ENCODE measurements around the gene MEG3.

The MEG3 gene

DNA sequence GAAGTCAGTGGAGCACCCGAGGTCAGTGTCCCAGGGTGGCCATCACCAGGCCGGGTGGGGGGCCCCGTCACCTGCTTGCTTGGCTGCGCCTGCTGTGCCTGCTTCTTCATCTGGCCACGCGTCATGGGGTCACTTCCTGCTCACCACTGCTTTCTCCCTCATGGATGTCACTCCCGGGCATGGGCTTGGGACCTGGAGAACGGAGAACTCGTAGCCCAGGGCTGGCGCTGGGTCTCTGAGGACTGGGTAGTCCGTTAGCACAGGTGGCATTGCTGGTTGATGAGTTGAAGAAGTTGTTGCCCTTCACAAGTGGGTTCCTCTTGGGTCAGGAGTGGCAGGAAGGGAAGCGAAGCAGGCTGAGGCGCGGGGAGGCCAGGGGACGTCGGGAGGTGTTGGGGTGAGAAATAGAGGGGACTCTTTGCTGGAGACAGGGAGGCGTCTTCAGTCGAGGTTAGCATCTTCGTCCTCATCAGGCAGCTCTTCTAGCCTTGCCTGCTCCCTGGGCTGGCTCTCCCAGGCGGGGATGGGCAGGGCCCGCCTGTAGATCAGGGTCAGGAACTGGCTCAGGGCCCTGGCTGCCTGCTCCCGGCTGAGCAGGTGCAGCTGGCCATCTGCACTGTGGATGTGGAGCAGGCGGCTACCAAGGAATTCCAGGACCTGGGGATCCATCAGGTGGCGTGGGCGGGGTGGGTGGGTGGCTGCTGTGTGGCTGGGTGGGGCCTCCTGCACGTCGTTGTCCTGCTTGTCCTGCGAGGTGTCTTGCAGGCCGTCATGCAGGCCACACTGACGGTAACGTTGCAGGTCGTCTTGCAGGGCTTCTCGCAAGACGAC is 54.6 kb downstream of the MEG3 start:
- no peaks in the 10 kb centered on the region for H3K4me1 ChIP-seq (ENCODE audit: control insufficient read depth, insufficient read depth, low read length)
- no peak overlapping the region for H3K9ac ChIP-seq (ENCODE audit: low read length)
- no peak overlapping the region for H3K4me3 ChIP-seq (ENCODE audit: low read length)
- no peaks in the 10 kb centered on the region for H3K9me3 ChIP-seq (ENCODE audit: control insufficient read depth, low read length)
- H3K27me3 ChIP-seq (ENCODE audit: control insufficient read depth, insufficient read depth, low read length): no peaks in the 10 kb centered on the region
- H3K36me3 ChIP-seq (ENCODE audit: control insufficient read depth, insufficient read depth, low read length): no peaks in the 10 kb centered on the region

DNA sequence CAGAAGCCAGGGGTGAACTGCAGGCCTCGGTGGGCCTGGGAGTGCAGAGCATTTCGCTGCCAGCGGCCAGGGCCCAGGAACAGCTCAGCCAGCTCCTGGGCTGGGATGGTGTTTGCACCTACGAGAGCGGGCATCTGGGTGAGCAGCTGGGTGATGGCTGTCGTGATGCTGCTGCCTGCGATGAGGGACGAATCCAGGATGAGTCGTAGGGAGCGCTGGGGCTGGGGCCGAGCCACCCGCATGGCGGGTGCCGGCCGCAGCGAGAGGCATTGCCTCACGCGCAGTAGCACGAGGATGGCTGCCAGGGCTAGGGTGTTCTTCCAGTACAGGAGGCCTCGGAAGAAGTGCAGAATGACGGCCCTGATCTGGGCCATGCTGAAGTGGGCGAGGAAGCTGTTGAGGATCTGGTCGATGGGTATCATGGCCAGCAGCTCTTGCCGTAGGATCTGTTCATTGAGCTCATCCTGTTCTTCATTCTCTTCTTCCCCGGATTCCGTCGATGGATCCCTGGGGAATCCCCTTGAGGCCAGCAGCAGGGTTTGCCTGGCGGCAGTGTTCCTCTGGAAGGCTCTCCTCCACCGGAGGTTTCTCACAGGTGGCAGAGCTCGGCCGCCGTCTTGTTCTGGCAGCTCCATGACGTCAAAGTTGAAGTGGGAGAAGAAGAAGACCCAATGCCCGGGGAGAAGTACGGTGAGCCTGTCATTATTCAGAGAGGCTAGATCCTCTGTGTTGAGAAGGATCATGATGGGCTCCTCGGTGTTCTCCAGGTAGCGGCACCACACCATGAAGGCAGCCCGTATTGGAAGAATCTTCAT is 55.5 kb downstream of the MEG3 start:
- H3K4me3 ChIP-seq (ENCODE audit: low read length): no peak overlapping the region
- no peak overlapping the region for H3K9ac ChIP-seq (ENCODE audit: low read length)
- no peaks in the 10 kb centered on the region for H3K9me3 ChIP-seq (ENCODE audit: control insufficient read depth, low read length)
- H3K27me3 ChIP-seq (ENCODE audit: control insufficient read depth, insufficient read depth, low read length): no peaks in the 10 kb centered on the region
- H3K4me1 ChIP-seq (ENCODE audit: control insufficient read depth, insufficient read depth, low read length): no peaks in the 10 kb centered on the region
- no peaks in the 10 kb centered on the region for H3K36me3 ChIP-seq (ENCODE audit: control insufficient read depth, insufficient read depth, low read length)

DNA sequence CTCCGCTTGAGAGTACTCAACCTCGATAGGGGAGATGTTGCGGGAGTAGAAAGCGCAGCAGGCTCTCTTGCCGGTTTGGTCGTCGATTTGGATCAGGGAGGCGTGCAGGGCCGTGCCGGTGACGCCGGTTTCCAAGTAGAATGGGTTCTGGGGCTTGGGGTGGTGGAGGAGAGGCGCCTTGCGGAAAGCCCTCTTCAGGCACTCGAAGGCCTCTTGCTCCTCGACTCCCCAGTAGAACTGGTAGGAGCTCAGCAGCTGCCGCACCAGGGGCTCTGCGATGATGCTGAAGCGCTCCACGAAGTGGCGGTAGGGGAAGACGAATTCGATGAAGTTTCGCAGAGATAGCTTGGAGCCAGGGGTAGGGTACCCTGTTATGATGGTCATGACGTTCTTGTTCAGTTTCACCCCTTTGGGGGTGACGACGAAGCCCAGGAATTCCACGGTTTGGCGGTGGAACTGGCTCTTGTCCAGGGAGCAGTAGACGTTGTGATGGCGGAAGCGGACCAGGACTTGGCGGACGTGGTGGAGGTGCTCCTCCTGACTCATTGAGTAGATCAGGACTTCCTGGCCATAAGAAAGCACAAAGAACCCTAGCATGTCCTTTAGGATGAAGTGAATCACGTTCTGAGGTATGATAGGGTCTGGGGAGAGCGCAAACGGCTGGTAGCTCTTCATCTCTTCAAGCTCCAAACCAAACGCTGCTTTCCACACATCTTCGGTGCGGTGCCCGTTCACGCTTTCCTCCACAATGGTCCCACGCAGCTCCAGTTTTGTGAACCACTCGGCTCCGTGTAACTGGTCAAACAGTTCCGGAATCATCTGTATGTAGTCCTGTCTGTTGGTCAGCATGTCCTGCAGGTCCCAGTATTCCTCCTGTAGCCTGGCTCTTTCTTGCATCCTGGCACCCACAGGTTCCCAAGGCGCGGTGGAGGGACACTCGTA is 56.4 kb downstream of the MEG3 start:
- no peaks in the 10 kb centered on the region for H3K27me3 ChIP-seq (ENCODE audit: control insufficient read depth, insufficient read depth, low read length)
- H3K9me3 ChIP-seq (ENCODE audit: control insufficient read depth, low read length): no peaks in the 10 kb centered on the region
- no peaks in the 10 kb centered on the region for H3K4me1 ChIP-seq (ENCODE audit: control insufficient read depth, insufficient read depth, low read length)
- H3K9ac ChIP-seq (ENCODE audit: low read length): no peak overlapping the region
- H3K36me3 ChIP-seq (ENCODE audit: control insufficient read depth, insufficient read depth, low read length): no peaks in the 10 kb centered on the region
- H3K4me3 ChIP-seq (ENCODE audit: low read length): no peak overlapping the region

DNA sequence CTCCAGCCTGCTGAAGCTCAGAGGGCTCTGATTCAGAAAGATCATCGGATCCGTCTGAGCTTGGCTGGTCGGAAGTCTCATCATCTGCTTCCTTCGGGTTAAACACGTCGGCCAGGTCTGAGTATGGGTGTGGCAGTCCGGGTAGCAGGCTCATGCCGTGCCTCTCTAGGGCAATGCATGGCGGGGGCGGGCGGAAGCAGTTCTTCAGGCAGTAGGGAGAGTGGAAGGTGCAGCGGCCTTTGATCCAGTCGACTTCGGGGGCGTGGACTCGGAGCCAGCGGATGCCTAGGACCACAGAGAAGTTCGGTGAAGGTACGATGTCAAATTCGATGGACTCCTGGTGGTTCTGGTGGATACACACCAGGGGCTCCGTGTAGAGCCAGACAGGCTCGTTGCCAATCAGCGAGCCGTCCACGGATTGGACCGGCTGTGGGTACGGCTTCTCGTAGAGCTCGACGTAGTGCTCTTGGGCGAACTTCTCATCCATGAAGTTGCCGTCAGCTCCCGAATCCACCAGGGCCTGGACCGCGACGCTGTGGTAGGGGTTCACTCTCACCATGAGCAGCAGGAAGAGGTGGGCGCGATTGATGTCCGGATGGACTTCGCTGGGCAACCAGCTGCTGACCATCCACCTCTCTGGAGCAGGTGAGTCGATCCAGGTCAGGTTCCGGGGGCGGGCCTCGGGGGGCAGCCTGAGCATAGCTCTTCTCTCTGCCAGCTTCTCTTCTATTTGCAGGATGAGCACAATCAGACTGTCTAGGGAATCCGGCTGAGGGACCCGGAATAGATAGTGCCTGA is 57.3 kb downstream of the MEG3 start:
- no peaks in the 10 kb centered on the region for H3K4me1 ChIP-seq (ENCODE audit: control insufficient read depth, insufficient read depth, low read length)

DNA sequence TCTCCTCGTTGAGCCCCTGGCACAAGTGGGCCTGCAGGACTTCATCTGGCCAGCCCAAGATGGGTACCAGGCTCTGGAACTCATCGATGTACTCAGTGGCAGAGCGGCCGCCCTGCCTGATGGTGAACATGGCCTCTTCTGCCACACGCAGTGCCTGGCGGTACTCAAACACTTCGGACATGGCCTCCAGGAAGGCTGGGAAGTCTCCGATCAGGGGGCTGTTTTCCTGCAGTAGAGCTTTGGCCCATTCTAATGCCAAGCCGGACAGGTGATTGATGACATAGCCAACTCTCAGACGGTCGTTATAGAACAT is 57.8 kb downstream of the MEG3 start:
- Histone ChIP-seq H3K9ac (ENCODE audit: low read length) (no peak overlapping the region), H3K9me3 (ENCODE audit: control insufficient read depth, low read length) (no peaks in the 10 kb centered on the region), H3K27me3 (ENCODE audit: control insufficient read depth, insufficient read depth, low read length) (peaks cover 3% of the 10 kb centered on the region), H3K4me3 (ENCODE audit: low read length) (no peak overlapping the region), H3K4me1 (ENCODE audit: control insufficient read depth, insufficient read depth, low read length) (no peaks in the 10 kb centered on the region), H3K36me3 (ENCODE audit: control insufficient read depth, insufficient read depth, low read length) (no peaks in the 10 kb centered on the region)

More for the DNA sequence above, 57.3 kb downstream of the MEG3 start:
- Histone ChIP-seq H3K9ac (ENCODE audit: low read length) (no peak overlapping the region), H3K4me3 (ENCODE audit: low read length) (no peak overlapping the region), H3K36me3 (ENCODE audit: control insufficient read depth, insufficient read depth, low read length) (no peaks in the 10 kb centered on the region), H3K9me3 (ENCODE audit: control insufficient read depth, low read length) (no peaks in the 10 kb centered on the region), H3K27me3 (ENCODE audit: control insufficient read depth, insufficient read depth, low read length) (peaks cover 3% of the 10 kb centered on the region)

DNA sequence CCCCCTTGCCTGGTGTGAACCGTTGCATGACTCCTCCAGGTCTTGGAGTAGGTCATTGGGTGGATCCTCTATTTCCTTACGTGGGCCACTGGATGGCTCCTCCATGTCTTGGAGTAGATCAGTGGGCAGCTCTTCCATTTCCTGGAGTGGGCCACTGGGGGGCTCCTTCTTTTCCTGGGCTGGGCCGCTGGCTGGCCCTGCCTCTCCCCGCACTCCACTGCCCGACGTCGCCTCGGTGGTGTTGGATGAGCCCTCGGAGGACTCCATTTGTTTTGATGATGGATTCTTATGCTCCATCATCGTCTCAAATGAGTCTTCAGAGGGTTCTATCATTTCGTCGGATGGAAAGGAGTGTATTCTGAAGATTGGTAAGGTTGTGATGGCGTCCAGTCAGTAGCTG is 58.5 kb downstream of the MEG3 start:
- Histone ChIP-seq H3K27me3 (ENCODE audit: control insufficient read depth, insufficient read depth, low read length) (peaks cover 3% of the 10 kb centered on the region), H3K4me3 (ENCODE audit: low read length) (no peak overlapping the region), H3K36me3 (ENCODE audit: control insufficient read depth, insufficient read depth, low read length) (no peaks in the 10 kb centered on the region), H3K9me3 (ENCODE audit: control insufficient read depth, low read length) (no peaks in the 10 kb centered on the region), H3K4me1 (ENCODE audit: control insufficient read depth, insufficient read depth, low read length) (no peaks in the 10 kb centered on the region), H3K9ac (ENCODE audit: low read length) (no peak overlapping the region)

DNA sequence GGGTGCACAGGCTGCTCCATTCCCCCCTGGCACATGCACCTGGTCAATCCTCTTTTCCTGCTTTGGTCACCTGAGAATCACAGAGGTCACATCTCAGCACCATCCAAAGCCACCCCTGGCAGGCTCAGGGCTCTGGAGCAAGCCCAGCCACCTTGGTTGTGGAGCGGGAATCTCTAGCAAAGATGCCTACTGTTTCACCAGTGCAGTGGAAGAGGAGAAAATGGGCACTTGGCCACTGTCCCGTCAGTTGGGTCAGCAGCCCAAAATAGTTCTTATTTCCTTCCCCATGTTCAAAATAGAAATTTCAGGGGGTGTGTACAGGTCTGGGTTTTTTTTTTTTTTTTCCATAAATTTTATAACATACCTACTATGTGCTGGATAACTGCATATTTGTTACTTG is 59.3 kb downstream of the MEG3 start:
- Histone ChIP-seq H3K9ac (ENCODE audit: low read length) (no peak overlapping the region), H3K9me3 (ENCODE audit: control insufficient read depth, low read length) (no peaks in the 10 kb centered on the region), H3K4me3 (ENCODE audit: low read length) (no peak overlapping the region), H3K4me1 (ENCODE audit: control insufficient read depth, insufficient read depth, low read length) (no peaks in the 10 kb centered on the region), H3K36me3 (ENCODE audit: control insufficient read depth, insufficient read depth, low read length) (no peaks in the 10 kb centered on the region), H3K27me3 (ENCODE audit: control insufficient read depth, insufficient read depth, low read length) (peaks cover 3% of the 10 kb centered on the region)

DNA sequence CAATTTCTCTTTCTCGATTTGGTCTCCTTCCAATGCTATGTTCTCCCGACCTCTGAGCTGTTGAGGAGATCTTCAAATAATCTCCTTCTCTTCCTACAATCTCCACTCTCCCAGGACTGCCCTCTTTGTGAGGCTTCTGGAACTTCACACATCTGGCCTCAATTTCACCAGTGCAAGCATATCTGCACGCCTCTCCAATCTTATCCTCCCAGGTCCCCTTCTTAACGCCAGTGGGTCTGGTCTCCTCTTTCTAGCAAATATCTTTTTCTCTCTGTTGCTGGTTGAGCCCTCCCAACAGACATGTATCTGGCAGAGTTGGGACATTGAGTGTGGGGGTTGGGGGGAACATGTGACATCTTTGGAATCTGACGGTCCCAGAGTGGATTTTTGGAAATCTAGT is 59.7 kb downstream of the MEG3 start:
- Histone ChIP-seq H3K4me3 (ENCODE audit: low read length) (no peak overlapping the region), H3K36me3 (ENCODE audit: control insufficient read depth, insufficient read depth, low read length) (no peaks in the 10 kb centered on the region), H3K9me3 (ENCODE audit: control insufficient read depth, low read length) (no peaks in the 10 kb centered on the region), H3K9ac (ENCODE audit: low read length) (no peak overlapping the region), H3K4me1 (ENCODE audit: control insufficient read depth, insufficient read depth, low read length) (no peaks in the 10 kb centered on the region), H3K27me3 (ENCODE audit: control insufficient read depth, insufficient read depth, low read length) (peaks cover 3% of the 10 kb centered on the region)

DNA sequence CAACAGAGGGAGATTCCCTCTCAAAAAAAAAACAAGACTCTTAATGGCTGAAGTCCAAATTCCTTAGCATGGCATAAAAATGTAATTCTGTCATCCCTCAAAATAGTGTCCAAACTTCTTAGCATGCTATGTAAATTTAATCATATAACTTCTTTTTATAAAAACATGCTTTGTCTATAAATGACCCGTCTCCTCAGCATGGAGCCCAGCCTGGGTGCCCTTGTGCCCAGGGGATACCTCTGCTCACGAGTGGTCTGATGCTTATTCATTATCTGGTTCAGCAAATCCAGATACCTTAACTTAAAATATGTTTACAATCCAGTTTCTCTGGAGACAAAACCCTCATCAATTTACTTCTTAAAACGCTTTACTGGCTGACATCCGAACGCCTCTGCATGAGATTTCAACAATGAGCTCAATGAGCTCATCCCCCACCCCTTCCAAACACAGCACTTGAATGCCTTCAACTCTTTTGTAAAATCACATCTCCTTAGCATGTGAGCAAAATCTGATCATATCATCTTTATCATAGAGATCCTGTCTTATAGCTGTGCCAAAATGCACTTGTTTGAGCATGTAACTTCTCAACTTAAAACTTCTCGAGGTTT is 61.9 kb downstream of the MEG3 start:
- peaks cover 3% of the 10 kb centered on the region for H3K27me3 ChIP-seq (ENCODE audit: control insufficient read depth, insufficient read depth, low read length)
- no peaks in the 10 kb centered on the region for H3K4me1 ChIP-seq (ENCODE audit: control insufficient read depth, insufficient read depth, low read length)
- no peak overlapping the region for H3K4me3 ChIP-seq (ENCODE audit: low read length)
- no peaks in the 10 kb centered on the region for H3K36me3 ChIP-seq (ENCODE audit: control insufficient read depth, insufficient read depth, low read length)
- no peaks in the 10 kb centered on the region for H3K9me3 ChIP-seq (ENCODE audit: control insufficient read depth, low read length)
- no peak overlapping the region for H3K9ac ChIP-seq (ENCODE audit: low read length)

DNA sequence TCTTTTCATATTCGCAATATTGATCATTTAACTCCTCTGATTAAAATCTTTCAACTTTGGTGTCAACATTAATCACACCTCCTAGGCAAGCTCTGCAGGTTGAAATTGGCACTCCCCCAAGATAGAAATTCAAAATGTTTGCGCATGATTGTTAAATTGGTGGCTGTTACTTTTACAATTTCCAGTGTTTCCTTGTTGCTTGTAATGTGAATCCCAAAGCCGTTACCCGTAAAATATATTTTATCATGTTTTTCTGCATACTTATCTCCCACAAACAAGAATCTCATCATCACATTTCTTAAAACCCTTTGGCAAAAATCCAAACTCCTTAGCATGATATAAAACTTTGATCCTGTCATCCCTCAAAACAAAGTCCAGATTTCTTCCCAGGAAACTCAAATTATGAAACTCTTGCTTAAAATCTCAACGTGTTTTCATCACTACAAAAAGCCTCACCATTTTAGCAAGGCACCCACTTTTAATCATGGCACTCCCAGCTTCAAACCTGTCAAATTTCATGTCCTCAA is 62.9 kb downstream of the MEG3 start:
- Histone ChIP-seq H3K36me3 (ENCODE audit: control insufficient read depth, insufficient read depth, low read length) (no peaks in the 10 kb centered on the region), H3K4me3 (ENCODE audit: low read length) (no peak overlapping the region), H3K27me3 (ENCODE audit: control insufficient read depth, insufficient read depth, low read length) (peaks cover 3% of the 10 kb centered on the region), H3K4me1 (ENCODE audit: control insufficient read depth, insufficient read depth, low read length) (no peaks in the 10 kb centered on the region), H3K9me3 (ENCODE audit: control insufficient read depth, low read length) (no peaks in the 10 kb centered on the region), H3K9ac (ENCODE audit: low read length) (no peak overlapping the region)

DNA sequence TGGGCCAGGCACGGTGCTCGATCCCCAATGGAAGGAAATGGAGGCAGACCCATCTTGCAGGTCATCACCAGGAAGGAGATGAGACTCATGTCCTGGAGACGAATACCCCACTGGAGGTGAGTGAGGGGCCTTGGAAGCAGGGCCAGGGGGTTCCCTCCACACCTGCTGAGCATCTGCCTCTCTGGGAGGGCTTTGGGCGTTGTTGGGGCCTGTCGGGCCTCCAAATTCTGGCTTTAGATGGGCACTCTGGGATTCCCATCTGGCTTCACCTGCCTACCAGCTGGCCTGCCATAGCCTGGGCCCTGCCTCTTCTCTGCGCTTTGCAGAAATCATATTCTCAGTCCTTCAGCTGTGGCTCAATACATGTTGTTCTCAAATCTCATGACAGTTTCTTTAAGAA is 63.7 kb downstream of the MEG3 start:
- Histone ChIP-seq H3K27me3 (ENCODE audit: control insufficient read depth, insufficient read depth, low read length) (peaks cover 3% of the 10 kb centered on the region), H3K4me1 (ENCODE audit: control insufficient read depth, insufficient read depth, low read length) (no peaks in the 10 kb centered on the region), H3K9ac (ENCODE audit: low read length) (no peak overlapping the region), H3K9me3 (ENCODE audit: control insufficient read depth, low read length) (no peaks in the 10 kb centered on the region), H3K36me3 (ENCODE audit: control insufficient read depth, insufficient read depth, low read length) (no peaks in the 10 kb centered on the region), H3K4me3 (ENCODE audit: low read length) (no peak overlapping the region)
